DND-41 (cell line): Measurements from ENCODE around the gene SOCS7.

ENCODE experiments used
- EZH2 ChIP-seq: IDR thresholded peaks from 3 replicates; pipeline ENCODE4 v1.6.1; 2012; ENCODE audit warnings: borderline replicate concordance, low read depth, mild to moderate bottlenecking, moderate library complexity, low read length, inconsistent platforms; ENCODE audit not compliant: severe bottlenecking
- TF ChIP-seq, protein P1 (sequence below): IDR thresholded peaks from 2 replicates; pipeline ENCODE4 v1.5.1; 2012; ENCODE audit warnings: borderline replicate concordance, low read length, moderate library complexity, mild to moderate bottlenecking; ENCODE audit not compliant: poor library complexity, severe bottlenecking; ENCODE audit errors: extremely low read depth

DNA sequence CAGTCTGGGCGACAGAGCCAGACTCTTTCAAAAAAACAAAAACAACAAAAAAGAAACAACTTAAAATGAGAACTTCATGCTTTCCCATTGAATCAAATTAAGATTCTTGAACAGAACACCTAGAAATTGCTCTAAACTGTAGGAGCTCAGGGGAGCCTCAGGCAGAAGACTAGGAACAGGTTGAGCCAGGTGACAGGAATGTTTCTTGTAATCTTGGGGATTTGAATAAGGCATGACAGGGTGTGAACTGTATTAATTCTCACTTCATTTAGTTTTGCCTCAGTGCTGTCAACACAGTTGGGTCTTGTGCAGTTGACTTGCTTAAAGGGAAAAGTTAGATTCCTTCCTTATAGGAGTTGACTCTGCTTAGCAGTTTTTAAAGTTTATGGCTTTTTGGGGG is 27.8 kb downstream of the SOCS7 start:
- TF ChIP-seq, protein P1, sequence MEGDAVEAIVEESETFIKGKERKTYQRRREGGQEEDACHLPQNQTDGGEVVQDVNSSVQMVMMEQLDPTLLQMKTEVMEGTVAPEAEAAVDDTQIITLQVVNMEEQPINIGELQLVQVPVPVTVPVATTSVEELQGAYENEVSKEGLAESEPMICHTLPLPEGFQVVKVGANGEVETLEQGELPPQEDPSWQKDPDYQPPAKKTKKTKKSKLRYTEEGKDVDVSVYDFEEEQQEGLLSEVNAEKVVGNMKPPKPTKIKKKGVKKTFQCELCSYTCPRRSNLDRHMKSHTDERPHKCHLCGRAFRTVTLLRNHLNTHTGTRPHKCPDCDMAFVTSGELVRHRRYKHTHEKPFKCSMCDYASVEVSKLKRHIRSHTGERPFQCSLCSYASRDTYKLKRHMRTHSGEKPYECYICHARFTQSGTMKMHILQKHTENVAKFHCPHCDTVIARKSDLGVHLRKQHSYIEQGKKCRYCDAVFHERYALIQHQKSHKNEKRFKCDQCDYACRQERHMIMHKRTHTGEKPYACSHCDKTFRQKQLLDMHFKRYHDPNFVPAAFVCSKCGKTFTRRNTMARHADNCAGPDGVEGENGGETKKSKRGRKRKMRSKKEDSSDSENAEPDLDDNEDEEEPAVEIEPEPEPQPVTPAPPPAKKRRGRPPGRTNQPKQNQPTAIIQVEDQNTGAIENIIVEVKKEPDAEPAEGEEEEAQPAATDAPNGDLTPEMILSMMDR, result no peak
- no peak for TF ChIP-seq EZH2
